GM21619 (cell line): ENCODE measurements around the gene SCAMP5.

ENCODE experiments used
- ATAC-seq: cut with Tn5 transposase; IDR thresholded peaks from one replicate; pipeline ENCODE4 v1.9.1; 2021; ENCODE audit not compliant: unreplicated experiment

The SCAMP5 gene

DNA sequence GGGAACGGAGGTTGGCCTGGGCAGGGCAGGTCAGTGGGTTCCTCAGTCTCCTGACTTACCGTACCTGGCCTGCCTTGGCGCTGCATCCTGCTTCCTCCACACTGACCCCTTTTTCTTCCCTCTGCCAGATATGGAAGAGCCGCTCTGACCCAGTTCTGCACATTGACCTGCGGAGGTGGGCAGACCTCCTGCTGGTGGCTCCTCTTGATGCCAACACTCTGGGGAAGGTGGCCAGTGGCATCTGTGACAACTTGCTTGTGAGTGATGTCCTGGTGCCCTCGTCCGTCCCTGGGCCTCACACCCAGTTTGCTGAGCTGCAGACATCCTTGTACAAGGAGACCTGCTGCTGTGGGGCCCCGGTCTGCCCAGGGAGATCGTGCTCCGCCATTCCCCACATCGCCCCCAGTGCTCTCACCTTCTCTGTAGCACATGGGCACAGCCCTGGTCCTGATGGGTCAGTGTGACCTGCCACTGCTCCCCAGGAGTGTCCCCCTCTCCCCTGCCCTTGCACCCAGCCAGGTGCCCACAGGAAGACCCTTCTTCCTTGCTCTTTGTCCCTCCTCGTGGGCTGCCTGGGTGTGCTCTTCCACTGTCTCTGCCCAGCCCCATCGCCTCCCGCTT is 49.0 kb downstream of the SCAMP5 start:
- no peak for ATAC-seq

DNA sequence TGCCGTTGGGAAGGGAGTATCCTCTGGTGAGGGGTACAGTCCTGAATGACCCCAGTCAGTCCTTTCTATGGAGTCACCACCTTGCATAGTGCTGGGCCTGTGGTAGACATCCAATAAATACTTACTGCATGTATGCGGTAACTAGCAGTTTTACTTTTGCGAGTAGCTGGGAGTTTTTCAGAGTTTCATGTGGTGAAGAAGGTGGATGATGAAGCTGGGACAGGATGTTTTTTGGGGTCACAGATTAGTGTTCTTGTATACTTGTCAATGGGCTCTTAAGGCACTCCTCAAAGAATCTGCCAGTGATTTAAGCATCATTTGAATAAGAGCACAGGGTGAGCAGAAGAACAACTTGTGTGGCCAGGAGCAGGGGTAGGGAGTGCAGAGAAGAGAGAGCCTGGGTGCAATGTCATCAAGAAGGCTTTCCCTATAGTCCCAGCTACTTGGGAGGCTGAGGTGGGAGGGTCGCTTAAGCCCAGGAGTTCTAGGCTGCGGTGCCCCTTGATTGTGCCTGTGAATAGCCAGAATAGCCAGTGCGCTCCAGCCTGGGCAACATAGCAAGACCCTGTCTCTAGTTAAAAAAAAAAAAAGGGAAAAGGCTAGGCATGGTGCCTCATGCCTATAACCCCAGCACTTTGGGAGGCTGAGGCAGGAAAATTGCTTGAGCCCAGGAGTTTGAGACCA is 50.1 kb downstream of the SCAMP5 start:
- no peak for ATAC-seq

DNA sequence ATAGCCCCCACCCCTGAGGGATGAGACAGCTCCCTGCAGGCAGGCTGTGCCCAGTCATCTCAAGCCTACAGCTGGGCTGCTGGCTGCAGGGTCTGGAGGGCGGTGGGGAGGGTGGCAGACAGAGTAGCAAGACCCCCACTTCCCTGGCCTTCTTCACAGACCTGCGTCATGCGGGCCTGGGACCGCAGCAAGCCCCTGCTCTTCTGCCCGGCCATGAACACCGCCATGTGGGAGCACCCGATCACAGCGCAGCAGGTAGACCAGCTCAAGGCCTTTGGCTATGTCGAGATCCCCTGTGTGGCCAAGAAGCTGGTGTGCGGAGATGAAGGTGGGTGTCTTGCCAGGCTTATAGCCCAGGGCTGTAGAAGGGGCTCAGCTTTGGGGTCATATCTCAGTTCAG is 53.0 kb downstream of the SCAMP5 start:
- ATAC-seq = no peak

DNA sequence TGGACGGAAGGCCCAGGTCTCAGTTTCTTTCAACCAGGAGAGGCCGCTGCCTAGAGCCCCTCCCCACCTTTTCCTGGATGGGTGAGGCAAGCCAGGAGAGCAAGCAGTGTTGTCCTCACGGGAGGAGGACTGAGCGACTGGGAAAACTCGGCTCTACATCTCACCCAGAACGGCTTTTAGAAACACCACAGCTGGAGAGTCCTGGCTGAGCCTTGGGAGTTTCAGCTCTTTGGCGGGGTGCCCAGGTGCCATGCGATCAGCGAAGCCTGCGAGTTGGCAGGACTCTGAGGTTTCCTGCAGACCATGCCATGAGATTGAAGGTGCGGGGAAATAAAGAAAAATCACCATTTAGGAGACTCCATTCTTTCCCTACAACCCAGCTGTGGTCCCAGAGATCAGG is 54.0 kb downstream of the SCAMP5 start:
- ATAC-seq = no peak

DNA sequence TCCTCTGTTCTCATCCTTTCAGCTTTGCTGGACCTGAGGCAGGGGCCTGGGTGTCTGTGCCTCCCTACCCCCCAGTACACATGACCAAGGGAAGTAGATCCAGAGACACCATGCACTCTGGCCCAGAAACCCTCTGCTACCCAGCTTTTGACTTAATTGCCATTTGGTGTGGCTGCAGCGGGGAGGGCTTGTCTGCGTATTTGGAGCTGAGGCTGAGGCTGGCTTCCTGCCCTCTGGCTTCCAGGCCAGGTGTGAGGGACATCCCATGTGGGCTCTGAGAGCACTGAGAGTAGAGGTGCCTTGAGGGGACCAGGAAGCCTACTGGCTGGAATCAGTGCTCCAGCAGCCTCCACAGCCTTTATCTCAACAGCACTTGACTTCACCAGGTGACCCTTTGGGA is 54.9 kb downstream of the SCAMP5 start:
- ATAC-seq = no peak

DNA sequence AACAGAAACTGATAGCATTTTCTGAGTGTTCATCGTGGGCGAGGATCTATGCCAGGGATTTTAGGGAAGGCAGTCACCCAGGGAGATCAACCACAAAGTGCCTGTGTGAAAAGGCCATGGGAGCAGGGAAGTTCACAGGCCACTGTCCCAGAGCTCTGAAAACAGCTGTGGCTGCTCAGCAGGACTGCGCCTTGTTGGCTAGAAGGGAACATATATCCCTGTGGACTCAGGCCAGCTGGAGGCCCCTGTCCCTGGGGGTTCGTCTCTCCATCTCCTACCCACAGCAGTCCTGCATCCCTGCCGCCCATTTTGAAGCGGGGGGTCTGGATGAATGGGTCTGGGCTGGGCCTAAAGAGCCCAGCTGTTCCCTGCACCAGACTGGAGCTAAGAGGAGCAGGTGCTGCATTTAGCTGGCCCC is 55.8 kb downstream of the SCAMP5 start:
- no peak for ATAC-seq

DNA sequence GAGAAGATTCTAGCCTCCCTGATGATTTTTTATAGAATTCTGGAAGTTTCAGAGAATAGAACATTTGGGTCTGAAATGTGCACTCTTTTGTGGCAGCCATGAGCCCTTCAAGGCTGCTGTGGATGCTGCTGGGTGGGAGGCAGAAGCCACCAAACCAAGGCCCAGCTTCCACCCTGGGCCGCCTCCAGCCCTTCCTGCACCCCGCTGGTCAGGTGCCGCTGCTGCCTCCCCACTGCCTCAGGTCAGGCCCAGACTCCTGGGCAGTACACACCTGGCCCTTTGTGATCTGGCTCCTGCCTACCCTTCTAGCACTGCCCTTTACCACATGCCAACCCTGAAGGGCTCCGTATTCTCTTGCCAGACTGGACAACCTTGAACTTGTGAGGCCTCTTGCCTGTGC is 56.3 kb downstream of the SCAMP5 start:
- ATAC-seq = no peak

DNA sequence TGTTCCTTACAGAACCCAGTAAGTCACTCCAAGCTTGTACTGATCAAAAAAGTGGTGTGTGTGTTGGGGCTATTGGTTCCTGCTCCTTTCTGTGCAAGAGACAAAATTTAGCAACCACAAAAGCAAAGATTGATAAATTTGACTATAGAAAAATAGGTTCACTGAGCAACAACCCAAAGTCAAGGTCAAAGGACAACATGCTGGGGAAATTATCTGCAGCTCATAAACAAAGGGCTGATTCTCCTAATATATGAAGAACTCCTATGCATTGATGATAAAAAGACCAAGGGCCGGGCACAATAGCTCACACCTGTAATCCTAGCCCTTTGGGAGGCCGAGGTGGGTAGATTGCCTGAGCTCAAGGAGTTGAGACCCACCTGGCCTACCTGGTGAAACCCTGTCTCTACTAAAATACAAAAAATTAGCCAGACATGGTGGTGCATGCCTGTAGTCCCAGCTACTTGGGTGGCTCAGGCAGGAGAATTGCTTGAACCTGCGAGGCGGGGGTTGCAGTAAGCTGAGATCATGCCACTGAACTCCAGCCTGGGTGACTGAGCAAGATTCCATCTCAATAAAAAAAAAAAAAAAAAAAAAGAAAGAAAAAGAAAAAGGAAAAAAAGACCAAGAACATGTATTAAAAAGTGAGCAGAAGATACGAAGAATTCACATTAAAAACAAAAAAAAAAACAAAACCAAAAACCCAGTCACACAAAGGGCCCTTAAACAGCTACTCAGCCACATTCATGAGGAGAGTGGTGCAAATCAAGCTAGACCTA is 57.8 kb downstream of the SCAMP5 start:
- no peak for ATAC-seq

DNA sequence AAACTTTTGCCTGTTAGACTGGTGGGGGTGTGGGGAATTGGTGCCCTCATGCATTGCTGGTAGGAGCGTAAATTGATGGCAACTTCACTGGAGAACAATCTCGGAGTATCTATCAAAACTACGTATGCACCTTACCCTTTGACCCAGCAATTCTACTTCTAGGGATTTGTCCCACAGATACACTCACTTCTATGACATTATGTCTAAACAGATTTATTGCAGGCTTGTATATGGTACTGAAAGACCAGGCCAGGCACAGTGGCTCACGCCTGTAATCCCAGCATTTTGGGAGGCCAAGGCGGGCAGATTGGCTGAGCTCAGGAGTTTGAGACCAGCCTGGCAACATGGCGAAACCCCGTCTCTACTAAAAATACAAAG is 58.4 kb downstream of the SCAMP5 start:
- no peak for ATAC-seq

DNA sequence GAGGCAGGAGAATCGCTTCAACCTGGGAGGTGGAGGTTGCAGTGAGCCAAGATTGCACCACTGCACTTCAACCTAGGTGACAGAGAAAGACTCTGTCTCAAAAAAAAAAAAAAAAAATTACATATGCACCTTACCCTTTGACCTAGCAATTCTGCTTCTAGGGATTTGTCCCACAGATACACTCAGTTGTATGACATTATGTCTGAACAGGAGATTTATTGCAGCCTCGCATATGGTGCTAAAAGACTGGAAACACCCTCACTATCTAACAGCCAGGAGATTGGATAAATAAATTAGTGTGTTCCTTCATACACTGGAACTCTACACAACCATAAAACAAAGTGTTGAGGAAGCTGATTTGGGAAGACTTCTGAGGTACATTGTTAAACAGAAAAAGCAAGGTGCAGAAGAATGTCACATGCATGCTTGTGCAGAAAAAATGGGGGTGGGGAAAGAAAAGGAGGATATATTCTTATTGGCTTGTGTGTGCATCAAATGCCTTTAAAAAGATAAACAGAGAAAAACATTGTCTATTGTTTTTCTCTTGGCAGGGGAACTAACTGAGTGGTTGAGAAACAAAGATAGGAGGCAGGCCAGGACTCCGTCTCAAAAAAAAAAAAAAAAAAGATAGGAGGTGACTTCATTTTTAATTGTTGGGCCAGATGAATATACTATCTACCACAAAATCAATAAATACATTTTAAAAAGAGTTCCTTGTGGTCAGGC is 59.0 kb downstream of the SCAMP5 start:
- no peak for ATAC-seq

DNA sequence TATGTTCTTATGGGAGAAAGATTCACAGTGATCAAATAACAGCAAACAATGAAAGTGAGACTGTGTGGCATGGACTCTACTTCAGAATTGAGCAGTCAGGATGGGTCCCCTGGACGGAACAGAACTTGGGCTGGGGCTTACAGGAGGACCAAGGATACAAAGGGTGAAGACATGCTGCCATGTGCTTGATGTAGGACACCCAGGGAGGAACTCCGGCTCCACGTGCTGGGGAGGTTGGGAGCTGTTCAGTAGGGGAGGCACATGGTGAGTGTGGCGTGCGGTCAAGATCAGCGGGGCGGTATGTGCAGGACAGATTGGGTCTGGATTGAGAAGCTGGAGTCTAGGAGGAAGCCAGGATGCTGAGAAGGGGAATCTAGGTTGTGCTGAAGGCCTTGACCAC is 60.7 kb downstream of the SCAMP5 start:
- no peak for ATAC-seq

DNA sequence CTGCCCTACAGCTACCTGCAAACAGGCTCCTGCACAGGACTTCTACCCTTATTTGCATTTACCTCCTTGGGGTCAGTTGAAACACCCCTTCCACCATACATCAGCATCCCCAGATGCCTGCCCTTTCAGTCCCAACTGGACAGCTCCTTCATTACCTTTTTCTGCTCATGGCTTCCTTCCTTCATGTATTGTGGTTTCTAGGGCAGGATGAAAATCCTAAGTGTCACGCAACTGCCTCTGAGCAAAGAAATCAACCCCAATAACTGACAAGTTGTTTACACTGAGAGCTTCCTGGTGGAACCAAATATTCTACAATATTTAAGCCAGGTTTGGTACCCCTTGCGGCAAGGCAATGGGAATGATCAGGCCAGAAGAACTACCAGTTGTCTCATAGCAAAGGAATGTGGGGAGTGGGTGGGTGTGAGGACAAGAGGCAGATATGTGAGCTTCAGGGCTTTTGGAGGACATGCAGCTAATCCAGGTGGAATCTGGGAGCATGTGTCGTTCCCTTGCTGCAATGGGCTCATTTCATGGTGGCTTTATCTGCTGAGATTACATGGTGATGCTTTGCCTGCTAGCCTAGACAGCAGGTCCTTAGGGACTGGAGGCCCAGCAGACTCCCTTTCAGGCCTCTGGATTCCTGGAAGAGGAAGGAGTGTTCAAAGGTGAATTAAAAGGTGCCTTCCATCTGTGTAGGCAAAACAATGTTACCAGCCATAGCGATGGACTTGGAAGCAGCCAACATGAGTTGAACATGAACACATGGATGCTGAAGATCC is 63.0 kb downstream of the SCAMP5 start:
- no peak for ATAC-seq

DNA sequence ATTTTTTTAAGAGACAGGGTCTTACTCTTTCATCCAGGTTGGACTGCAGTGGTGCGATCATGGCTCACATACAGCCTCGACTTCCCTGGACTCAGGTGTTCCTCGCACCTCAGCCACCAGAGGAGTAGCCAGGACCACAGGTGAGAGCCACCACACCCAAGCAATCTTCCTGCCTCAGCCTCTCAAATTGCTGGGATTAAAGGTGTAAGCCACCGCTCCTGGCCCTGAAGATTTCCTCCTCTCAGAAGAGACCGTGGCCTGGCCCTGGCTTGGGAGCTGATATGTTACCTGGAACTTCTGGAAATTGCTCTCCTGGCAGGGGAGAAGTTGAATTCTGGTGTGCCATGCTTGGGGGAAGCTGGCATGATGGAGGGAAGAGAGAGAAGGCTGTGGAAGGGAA is 64.2 kb downstream of the SCAMP5 start:
- ATAC-seq = no peak

DNA sequence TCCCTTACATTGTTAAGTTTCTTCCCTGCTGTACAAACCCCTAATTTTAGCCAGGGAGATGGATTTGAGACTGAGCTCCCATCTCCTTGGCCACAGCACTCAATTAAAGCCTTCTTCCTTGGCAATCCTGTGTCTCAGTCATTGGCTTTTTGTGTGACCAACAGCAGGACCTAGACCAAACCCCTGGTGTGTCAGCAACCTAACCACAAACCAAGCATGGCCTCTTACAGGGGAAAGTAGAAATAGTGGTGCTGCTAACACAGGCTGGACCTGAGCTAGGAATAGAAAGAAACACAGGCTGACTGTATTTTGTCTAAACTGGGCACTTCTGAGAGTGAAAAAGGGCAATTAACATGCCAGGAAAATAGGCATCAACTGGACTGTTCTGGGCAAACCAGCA is 65.9 kb downstream of the SCAMP5 start:
- ATAC-seq = peak; percentile 69

DNA sequence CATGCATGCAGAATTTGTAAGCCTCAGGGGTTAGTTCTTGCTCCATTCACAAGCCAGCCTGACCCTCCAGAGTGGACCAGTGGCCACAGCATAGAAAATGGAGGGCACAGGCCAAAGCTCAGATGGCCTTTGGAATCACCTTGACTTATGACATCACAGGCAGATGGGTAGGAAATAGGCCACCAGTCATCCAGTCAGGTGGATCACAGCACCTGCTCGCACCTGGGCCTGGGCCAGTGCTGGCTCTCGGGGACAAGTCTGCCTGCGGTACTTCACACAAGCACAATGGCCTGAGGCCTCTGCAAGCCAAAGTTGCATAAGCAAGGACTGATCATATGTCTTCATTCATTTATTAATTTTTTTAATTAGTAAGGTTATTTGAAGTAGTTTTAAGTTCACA is 67.3 kb downstream of the SCAMP5 start:
- ATAC-seq = no peak

DNA sequence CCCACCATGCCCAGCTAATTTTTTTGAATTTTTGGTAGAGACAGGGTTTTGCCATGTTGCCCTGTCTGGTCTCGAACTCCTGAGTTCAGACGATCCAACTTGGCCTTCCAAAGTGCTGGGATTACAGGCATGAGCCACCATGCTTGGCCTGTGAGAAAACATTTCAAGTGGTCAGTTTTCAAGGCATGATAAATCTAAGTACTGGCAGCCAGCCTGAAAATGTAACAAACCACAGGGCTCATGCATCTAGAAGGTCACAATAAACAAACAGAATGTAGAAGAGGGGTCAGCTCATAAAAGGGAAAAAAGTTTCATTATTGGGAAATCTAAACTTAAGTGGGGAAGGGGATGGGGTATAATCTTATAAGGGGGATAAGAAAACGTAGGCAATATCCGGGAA is 68.0 kb downstream of the SCAMP5 start:
- ATAC-seq = no peak

DNA sequence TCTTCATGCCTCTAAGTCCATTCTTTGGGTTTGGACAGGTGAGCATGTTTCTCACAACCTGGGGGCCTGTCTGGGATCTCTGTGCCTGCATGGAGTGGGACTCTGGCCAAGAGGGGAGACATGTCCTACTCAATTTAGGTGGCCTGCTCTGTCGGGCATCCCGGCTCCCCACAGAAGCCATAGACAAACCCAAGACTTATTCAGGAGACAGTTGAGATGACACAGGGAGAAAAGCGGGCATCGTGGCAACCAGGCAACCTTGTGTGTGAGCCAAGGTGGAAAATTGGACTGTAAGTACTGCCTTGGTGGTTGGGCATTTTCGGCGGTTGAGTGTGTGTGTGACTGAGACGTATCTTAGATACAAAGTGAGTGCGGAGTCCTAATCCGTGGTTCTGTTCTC is 68.5 kb downstream of the SCAMP5 start:
- ATAC-seq = no peak

DNA sequence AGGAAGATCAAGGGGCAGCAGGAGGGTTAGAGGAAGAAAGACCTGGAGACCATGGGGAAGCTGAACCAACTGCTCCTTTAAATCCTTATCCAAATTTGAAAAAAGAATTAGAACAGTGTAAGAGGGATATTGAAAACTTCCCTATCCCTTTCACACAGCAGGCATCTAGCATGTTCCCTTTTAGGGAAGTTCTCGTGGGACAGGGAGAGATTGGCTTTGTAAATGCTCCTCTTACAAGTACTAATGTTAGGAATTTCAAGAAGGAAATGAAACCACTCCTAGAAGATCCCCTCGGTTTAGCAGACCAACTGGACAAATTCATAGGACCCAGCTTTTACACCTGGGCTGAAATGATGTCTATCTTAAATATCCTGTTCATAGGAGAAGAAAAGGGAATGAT is 69.5 kb downstream of the SCAMP5 start:
- no peak for ATAC-seq

DNA sequence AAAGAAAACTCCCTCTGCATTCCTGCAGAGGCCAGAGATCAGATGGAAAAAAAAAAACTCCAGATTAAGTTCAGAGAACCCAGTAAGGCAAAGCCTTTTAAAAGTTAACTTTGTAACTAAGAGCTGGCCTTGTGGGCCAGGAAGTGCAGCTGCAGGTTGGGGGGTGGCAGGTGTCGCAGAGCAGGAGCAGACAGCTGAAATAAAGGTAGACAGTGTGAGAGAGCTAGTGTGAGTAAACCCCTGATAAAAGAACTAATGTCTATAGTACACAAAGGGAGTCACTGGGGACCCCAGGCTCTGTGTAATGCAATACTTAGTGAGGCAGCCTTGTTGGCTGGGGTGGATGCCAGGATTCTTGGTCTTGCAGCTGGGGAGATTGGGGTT is 70.1 kb downstream of the SCAMP5 start:
- no peak for ATAC-seq

DNA sequence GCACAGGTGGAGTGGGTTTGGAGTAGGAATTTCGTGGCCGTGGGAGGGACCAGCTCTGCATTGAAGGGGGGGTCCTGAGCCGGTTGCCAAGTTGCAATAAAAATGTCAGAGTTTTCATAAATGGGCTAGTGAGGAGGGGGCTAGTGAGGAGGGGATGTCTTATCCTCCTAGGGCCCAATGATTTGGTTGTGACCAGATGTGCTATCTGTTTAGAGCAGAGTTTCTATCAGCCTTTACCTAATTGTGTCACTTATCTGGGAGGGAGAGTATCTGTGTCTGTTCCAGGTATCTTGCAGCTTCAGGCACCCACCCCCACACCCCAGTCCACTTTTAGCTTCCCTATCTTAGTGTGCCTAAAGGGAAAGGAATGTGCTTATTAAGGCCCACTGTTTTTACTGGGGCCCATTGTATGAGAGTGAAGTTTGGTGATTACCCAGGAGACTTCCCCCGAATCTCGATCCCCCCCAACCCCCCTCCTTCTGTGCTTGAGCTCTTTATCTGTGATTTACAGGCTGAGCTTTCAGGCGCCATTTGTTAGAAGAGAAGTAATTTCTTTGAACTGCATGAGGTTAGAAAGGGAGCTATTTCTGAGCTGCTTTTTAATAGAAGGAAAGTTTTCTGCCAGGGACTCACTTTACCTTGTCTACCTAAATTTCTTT is 70.6 kb downstream of the SCAMP5 start:
- ATAC-seq = no peak
